ENCODE results near the gene MRPL14. TPM values are rescaled to one million over a fixed set of nuclear protein-coding genes. Genes with fewer than 3 reads are reported as not detected.
A peak's percentile ranks its signal among the peaks of the same experiment; 100 is the strongest.

Gene MRPL14
- total RNA-seq, 1 donor = 47.5 TPM

DNA sequence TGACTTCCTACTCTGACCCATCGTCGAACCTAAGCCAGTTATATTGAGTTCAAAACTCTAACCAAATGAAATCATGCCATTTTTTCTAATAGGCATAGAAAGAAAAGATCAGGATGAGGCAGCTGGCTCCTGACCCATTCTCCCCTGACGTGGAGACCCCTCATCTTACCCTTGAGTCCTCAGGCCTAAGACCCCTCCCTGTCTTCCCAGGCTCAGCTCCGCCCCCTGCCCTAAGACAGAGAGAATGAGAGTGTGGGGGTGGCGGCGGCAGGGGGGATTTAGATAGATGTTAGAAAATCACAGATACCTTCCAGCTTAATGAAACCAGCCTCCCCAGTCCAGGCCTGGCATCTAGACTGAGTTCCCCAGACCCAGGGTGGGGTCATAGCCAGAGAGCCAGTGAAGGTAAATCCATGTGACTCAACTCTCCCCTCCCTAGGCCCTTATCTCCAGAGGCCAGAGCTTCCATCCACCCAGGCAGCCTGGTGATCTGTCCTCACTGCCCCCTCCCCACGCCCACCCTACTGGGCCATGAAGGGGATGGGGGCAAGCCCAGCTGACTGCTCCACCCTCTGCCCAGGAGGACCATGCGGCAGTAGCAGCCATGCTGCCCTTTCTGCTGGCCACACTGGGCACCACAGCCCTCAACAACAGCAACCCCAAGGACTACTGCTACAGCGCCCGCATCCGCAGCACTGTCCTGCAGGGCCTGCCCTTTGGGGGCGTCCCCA is 6.9 kb upstream of the MRPL14 start:
- DNase-seq (ENCODE audit: low read depth) = no peak
- TF ChIP-seq, protein P1, sequence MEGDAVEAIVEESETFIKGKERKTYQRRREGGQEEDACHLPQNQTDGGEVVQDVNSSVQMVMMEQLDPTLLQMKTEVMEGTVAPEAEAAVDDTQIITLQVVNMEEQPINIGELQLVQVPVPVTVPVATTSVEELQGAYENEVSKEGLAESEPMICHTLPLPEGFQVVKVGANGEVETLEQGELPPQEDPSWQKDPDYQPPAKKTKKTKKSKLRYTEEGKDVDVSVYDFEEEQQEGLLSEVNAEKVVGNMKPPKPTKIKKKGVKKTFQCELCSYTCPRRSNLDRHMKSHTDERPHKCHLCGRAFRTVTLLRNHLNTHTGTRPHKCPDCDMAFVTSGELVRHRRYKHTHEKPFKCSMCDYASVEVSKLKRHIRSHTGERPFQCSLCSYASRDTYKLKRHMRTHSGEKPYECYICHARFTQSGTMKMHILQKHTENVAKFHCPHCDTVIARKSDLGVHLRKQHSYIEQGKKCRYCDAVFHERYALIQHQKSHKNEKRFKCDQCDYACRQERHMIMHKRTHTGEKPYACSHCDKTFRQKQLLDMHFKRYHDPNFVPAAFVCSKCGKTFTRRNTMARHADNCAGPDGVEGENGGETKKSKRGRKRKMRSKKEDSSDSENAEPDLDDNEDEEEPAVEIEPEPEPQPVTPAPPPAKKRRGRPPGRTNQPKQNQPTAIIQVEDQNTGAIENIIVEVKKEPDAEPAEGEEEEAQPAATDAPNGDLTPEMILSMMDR (IDR thresholded peaks at IDR 0.05; ENCODE audit: insufficient read depth, low read depth, low read length) = no peak
- H3K4me3 ChIP-seq (ENCODE audit: low read depth, low read length) = no peak overlapping the region

DNA sequence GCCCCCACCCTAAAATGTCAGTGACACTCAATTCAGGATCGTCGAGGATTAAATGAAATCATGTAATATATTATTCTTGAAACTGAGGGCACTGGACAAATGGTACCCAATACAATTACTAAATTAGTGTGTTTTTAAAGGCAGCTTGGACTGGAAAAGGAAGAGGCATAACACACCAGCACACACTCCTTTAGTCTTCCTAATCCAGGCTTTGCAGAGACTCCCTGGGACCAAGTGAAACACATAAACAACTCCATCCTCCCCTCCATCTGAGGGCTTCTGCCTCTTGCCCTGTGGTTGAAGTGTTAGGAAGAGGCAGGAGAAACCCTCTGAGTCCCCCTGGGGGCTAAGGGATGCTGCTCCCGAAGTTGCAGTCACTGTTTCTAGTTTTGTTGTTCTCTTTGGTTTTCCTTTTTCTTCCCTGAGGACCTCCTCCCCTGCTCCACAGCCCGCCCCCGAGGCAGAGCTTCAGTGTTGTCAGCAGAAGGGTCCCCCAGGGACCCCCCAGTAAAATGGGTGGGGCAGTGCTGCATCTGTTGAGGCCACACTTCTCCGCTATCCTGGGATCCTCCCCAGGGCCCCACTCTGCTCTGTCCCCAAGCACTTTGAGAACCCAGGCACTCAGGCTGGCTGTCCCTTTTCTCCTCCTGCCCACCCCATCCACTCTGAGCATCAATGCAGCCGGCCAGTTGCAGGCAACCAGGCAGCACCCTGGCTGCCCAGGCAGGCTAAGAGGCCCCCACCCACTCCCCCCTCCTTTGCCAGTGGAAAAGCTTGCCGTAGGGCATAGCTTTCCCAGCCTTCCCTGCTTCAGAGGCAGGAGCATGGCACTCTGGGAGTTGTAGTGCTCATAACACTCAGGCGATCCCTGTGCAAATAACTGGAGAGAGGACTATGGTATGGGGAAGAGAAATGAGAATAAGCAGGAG is 6.0 kb upstream of the MRPL14 start:
- TF ChIP-seq, protein P1 (IDR thresholded peaks at IDR 0.05; ENCODE audit: insufficient read depth, low read depth, low read length) = peak; percentile 19
- peak overlapping the region; percentile 23 for H3K4me3 ChIP-seq (ENCODE audit: low read depth, low read length)
- DNase-seq (ENCODE audit: low read depth) = peak; percentile 54

DNA sequence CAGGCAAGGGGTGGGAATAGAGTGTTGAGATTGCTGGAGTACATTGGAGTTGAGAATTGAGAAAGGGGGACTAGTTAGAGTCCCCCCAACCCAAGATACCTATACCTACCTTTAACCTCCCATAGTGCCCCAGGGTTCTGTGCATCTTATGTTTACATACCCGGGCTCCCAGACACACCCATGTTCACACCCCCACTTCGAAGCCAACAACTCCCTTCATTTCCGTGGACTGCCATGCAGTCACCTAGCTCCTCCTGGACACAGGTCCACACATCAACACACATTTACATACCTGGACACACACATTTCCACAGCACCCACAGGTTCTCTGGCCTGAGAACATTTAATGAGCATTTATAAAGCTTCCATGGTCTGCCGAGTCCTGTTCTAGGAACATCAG is 5.2 kb upstream of the MRPL14 start:
- no peak for DNase-seq (ENCODE audit: low read depth)
- no peak overlapping the region for H3K4me3 ChIP-seq (ENCODE audit: low read depth, low read length)
- TF ChIP-seq, protein P1 (IDR thresholded peaks at IDR 0.05; ENCODE audit: insufficient read depth, low read depth, low read length) = no peak

DNA sequence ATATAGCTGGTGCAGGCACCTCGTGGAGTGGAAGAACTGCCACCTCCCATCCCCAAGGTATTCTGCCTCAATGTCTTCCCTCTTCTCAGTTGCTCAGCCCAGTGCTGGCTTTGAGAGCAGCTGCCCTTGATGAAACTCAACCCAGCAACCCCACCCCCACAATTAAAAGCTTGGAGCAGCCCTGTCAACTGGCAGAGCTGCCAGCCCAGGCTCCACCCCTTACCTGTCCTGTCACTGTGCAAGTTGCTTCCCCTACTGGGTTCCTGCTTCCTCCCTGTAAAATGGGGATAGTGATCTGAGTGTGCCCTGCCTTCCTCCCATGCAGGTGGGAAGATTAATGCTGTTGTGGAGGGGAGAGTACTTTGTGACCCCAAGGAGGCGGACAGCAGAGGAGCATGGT is 4.6 kb upstream of the MRPL14 start:
- no peak overlapping the region for H3K4me3 ChIP-seq (ENCODE audit: low read depth, low read length)
- TF ChIP-seq, protein P1 (IDR thresholded peaks at IDR 0.05; ENCODE audit: insufficient read depth, low read depth, low read length) = no peak
- DNase-seq (ENCODE audit: low read depth) = no peak

DNA sequence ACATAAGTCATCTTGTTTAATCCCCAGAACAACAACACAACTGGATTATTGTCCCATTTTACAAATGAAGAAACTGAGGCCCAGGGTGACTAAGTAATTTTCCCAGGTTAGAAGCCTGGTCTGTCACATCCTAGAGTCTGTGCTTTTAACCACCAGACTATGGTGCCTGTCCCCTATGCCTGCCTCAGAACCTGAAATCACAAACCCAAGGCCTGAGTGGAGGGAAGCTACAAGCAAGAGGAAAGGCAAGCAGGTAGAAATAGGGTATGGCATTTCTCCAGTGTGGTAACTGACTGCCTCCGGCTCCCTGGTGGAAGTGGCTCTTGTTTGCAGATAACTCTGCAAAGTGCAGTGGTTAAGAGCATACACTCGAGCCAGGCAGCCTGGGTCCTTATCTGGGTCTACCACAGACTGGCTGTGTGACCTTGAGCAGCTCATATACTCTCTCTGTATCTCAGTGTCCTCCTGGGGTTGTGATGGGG is 2.6 kb upstream of the MRPL14 start:
- H3K4me3 ChIP-seq (ENCODE audit: low read depth, low read length) = no peak overlapping the region
- TF ChIP-seq, protein P1 (IDR thresholded peaks at IDR 0.05; ENCODE audit: insufficient read depth, low read depth, low read length) = no peak
- DNase-seq (ENCODE audit: low read depth) = no peak

DNA sequence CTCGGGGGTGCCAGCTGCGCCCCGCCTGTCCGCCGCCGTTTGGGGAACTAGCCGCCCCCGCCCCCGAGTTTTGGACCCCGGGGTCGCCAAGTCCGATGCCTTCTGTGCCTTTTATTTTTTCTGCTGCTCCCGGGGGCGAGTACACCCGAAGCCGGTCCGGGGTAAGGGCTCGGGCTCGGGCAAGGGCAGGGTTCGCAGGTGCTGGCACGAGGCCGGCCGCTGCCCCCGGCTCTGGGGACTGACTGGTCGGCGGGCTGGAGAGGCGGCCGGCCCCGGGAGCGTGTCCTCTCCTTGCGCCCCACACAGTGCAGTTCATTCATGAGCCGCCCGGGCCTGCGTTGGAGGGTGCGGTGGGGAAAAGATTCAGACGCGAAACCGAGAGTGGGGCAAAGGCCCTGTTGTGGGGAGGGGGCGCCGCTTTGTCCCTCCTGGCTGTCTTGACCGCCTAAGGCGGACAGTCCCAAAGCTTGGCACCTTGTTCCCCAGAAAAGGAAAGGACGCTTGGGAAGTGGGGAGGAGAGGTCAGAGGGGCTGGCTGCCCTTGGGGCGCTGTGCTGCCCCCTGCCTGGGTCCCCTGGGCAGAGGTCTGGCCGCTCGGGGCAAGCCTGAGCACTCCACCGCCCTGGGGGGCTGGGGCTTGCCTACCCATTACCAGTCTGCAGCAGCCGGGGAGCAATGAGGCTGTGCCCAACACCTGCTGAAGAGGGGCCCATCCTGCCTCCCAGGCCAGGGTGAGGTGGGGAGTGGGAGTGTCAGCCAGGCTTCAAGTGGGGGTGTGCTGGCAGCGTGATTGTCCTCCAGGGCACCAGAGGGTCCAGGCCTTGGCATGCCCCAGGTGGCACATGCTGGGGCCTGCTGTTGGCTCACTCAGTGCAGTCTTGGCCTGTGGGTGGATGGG is 1.0 kb upstream of the MRPL14 start:
- H3K4me3 ChIP-seq (ENCODE audit: low read depth, low read length) = peak overlapping the region; percentile 84
- TF ChIP-seq, protein P1 (IDR thresholded peaks at IDR 0.05; ENCODE audit: insufficient read depth, low read depth, low read length) = no peak
- no peak for DNase-seq (ENCODE audit: low read depth)

Measured in fibroblast of villous mesenchyme (primary cell).